Stimulated activated CD8-positive, alpha-beta memory T cell treated with anti-CD3 and anti-CD28 coated beads, Interleukin-2, amount 100 ng/mL, for 48 hours (primary cell): ENCODE results near the gene IKZF1.

Experiments used
- DNase-seq, 2 donors: peaks; one replicate each; pipeline ENCODE4 v3.0.0-alpha.2; 2020; ENCODE audit warnings: low read depth in 2 of 2

IKZF1 gene

GRCh38 chr7:50283731-50284130 lies 20.8 kb upstream of the IKZF1 start:
- DNase-seq: no peak

- DNase-seq: no peak
Observed at GRCh38 chr7:50284296-50284695, 20.2 kb upstream of the IKZF1 start.

GRCh38 chr7:50285269-50285668 lies 19.2 kb upstream of the IKZF1 start:
- DNase-seq: no peak

GRCh38 chr7:50287129-50287528 lies 17.4 kb upstream of the IKZF1 start:
- no peak for DNase-seq

- no peak for DNase-seq
Observed at GRCh38 chr7:50292165-50292757, 12.3 kb upstream of the IKZF1 start.

- DNase-seq: no peak
Observed at GRCh38 chr7:50292763-50293162, 11.8 kb upstream of the IKZF1 start.

- DNase-seq: no peak
Observed at GRCh38 chr7:50293509-50294179, 10.9 kb upstream of the IKZF1 start.

- DNase-seq: no peak
Observed at GRCh38 chr7:50295133-50295532, 9.4 kb upstream of the IKZF1 start.

GRCh38 chr7:50296799-50297198 lies 7.7 kb upstream of the IKZF1 start:
- DNase-seq: no peak

- no peak for DNase-seq
Observed at GRCh38 chr7:50298811-50299562, 5.5 kb upstream of the IKZF1 start.

- no peak for DNase-seq
Observed at GRCh38 chr7:50300336-50300735, 4.2 kb upstream of the IKZF1 start.

GRCh38 chr7:50302486-50303334 lies 1.8 kb upstream of the IKZF1 start:
- DNase-seq: no peak

GRCh38 chr7:50303335-50304128 lies 984 bp upstream of the IKZF1 start:
- DNase-seq: no peak

GRCh38 chr7:50304911-50305582 lies 531 bp downstream of the IKZF1 start:
- DNase-seq: no peak

GRCh38 chr7:50305583-50306493 lies 1.3 kb downstream of the IKZF1 start:
- DNase-seq: no peak

- DNase-seq: no peak
Observed at GRCh38 chr7:50306494-50307367, 2.2 kb downstream of the IKZF1 start.

GRCh38 chr7:50307368-50308032 lies 3.0 kb downstream of the IKZF1 start:
- no peak for DNase-seq

- DNase-seq: no peak
Observed at GRCh38 chr7:50308203-50308531, 3.7 kb downstream of the IKZF1 start.
